Fibroblast of lung (primary cell): ENCODE data around the gene PSG1.
"Not testable (repeated sequence)": the region's sequence is repeated elsewhere in the genome, so short reads cannot be mapped to it uniquely, and the experiment has no call there.

Source experiments
- CTCF ChIP-seq, 2 donors: IDR thresholded peaks in 1 of 2; conservative IDR thresholded peaks in 1 of 2; 1 replicate in 1 of 2; 2 replicates in 1 of 2; pipeline ENCODE4 v1.5.1; 2011 to 2012; ENCODE audit warnings: low read length in 2 of 2, control low read depth in 1 of 2, inconsistent platforms in 1 of 2, low read depth in 1 of 2, mild to moderate bottlenecking in 1 of 2
- EZH2 ChIP-seq: IDR thresholded peaks from 2 replicates; pipeline ENCODE4 v1.5.1; 2012; ENCODE audit warnings: low read length, control low read depth, mild to moderate bottlenecking; ENCODE audit errors: missing control alignments

DNA sequence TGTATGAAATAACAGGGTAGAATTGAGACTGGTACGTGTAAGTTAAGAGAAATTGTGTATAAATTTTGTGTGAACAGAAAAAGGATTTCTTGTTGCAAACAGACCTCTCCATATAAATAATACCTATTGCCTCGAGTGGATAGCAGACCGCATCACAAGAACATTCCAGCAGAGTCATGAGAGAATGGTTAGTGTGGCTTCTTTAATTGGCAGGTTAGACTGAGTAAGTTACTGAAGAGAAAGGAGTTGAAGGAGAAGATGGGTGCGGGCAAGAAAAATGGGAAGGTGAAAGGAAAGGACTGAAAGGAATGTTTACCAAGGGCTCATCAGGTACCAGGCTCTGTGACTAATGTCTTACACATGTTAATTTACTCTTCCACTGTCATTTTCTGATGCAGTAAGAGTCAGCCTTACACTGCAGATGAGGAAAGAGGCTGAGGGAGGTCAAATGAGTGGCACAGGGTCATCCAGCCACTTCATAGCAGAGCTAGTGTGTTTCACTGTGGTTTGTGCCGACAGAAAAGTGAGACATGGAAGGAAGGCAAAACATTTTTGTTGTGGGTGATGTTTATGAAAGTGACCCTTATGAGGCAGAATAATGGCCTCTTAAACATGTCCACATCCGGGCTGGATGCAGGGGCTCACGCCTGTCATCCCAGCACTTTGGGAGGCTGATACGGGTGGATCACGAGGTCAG lies 46.6 kb downstream of the PSG1 start:
- TF ChIP-seq CTCF (conservative IDR thresholded peaks at IDR 0.05 in 1 of 2, IDR thresholded peaks at IDR 0.05 in 1 of 2; ENCODE audit: low read depth in 1 of 2, low read length in 2 of 2); EZH2: not testable (repeated sequence)
